AG04450 (cell line): ENCODE data around the gene TPD52L1. TPM values are rescaled to one million over a fixed set of nuclear protein-coding genes. Genes with fewer than 3 reads are reported as not detected.

ENCODE experiments used
- CTCF ChIA-PET: fragments of 300-600, 350-600 bp; formaldehyde crosslinking; extraction: SDS; loops from one replicate; lab custom pipeline; 2022; ENCODE audit warnings: antibody characterized with exemption, inconsistent platforms; lab: Charles Lee
- POLR2A ChIA-PET: fragments of 350-600 bp; formaldehyde crosslinking; extraction: SDS; loops from one replicate; lab custom pipeline; 2021; ENCODE audit warnings: antibody characterized with exemption, inconsistent platforms; lab: Yijun Ruan, JAX
- DNase-seq: peaks from one replicate; pipeline ENCODE4 v3.0.0-alpha.2; 2011; ENCODE audit warnings: low read depth, low spot score
- H3K27ac ChIP-seq: one replicate; pipeline ENCODE4 v1.5.1; 2012; ENCODE audit warnings: low read depth, low read length, control low read depth
- H3K27me3 ChIP-seq: one replicate; pipeline ENCODE4 v1.6.0; 2012; ENCODE audit warnings: low read length; ENCODE audit not compliant: control insufficient read depth, insufficient read depth
- H3K4me3 ChIP-seq: 2 replicates; pipeline ENCODE4 v1.5.1; 2011; ENCODE audit warnings: mild to moderate bottlenecking, low read depth, low read length, control low read depth
- H3K9me3 ChIP-seq: 2 replicates; pipeline ENCODE4 v1.5.1; 2012; ENCODE audit warnings: low read length; ENCODE audit not compliant: control insufficient read depth, insufficient read depth
- CTCF ChIP-seq: IDR thresholded peaks from 2 replicates; pipeline ENCODE4 v1.5.1; 2011; ENCODE audit warnings: low read depth, low read length, control low read depth, inconsistent platforms
- polyA plus RNA-seq: library from polyadenylated mRNA; depleted of rRNA; stranded (reverse); fragments of >200 nt; gene quantifications from 2 replicates; pipeline ENCODE4 v1.2.3, GENCODE V29; 2011

Gene TPD52L1
- polyA plus RNA-seq, 1 experiment: 11.1 TPM

GRCh38 chr6:125252891-125253290, 99.3 kb downstream of the TPD52L1 start:
- ChIA-PET CTCF (interaction anchor here (0.6 to 1.5 kb wide), 5 partner anchors 60 to 552 kb away, joined by 3 to 4 read pairs (median 3); no protein-coding TSS in a partner anchor), POLR2A (no interaction called here)
- TF ChIP-seq CTCF: no peak
- Histone ChIP-seq H3K27ac (no peak overlapping the region), H3K9me3 (no peaks in the 10 kb centered on the region), H3K4me3 (no peak overlapping the region), H3K27me3 (no peaks in the 10 kb centered on the region)
- DNase-seq: no peak

GRCh38 chr6:125253881-125254280, 100.3 kb downstream of the TPD52L1 start:
- ChIA-PET POLR2A (no interaction called here), CTCF (no interaction called here)

GRCh38 chr6:125254321-125254720, 100.7 kb downstream of the TPD52L1 start:
- no peaks in the 10 kb centered on the region for H3K9me3 ChIP-seq
- no peak for TF ChIP-seq CTCF
- ChIA-PET POLR2A (no interaction called here), CTCF (no interaction called here)
- H3K4me3 ChIP-seq: no peak overlapping the region
- H3K27me3 ChIP-seq: no peaks in the 10 kb centered on the region
- H3K27ac ChIP-seq: no peak overlapping the region
- no peak for DNase-seq

More at GRCh38 chr6:125253881-125254280, 100.3 kb downstream of the TPD52L1 start:
- Histone ChIP-seq H3K27me3 (no peaks in the 10 kb centered on the region), H3K9me3 (no peaks in the 10 kb centered on the region), H3K4me3 (no peak overlapping the region), H3K27ac (no peak overlapping the region)
- DNase-seq: no peak
- no peak for TF ChIP-seq CTCF

- Histone ChIP-seq H3K27ac (no peak overlapping the region), H3K9me3 (no peaks in the 10 kb centered on the region), H3K4me3 (no peak overlapping the region), H3K27me3 (no peaks in the 10 kb centered on the region)
- DNase-seq: no peak
- ChIA-PET CTCF (no interaction called here), POLR2A (no interaction called here)
- no peak for TF ChIP-seq CTCF
Observed at GRCh38 chr6:125255201-125255600, 101.6 kb downstream of the TPD52L1 start.

- no peak for DNase-seq
- Histone ChIP-seq H3K27me3 (no peaks in the 10 kb centered on the region), H3K4me3 (no peak overlapping the region), H3K27ac (no peak overlapping the region), H3K9me3 (no peaks in the 10 kb centered on the region)
- CTCF ChIA-PET: no interaction called here
- POLR2A ChIA-PET: no interaction called here
- TF ChIP-seq CTCF: no peak
Observed at GRCh38 chr6:125257351-125257750, 103.8 kb downstream of the TPD52L1 start.
